Inferior parietal cortex (tissue), 1 donor: ENCODE measurements around the gene RBM8A.
"Not testable (repeated sequence)": the region's sequence is repeated elsewhere in the genome, so short reads cannot be mapped to it uniquely, and the experiment has no call there.

Experiments
- DNase-seq: peaks from one replicate; pipeline ENCODE4 v3.0.0-alpha.2; 2016; ENCODE audit errors: extremely low spot score

The RBM8A gene

GRCh38 chr1:145956781-145957442 lies 29.6 kb upstream of the RBM8A start:
- peak; percentile 39 for DNase-seq

- no peak for DNase-seq
Measured at GRCh38 chr1:145956361-145956760, 29.1 kb upstream of the RBM8A start.

- DNase-seq: no peak
Measured at GRCh38 chr1:145955436-145955835, 28.2 kb upstream of the RBM8A start.

GRCh38 chr1:145953861-145954260 lies 26.6 kb upstream of the RBM8A start:
- DNase-seq: no peak

- no peak for DNase-seq
Measured at GRCh38 chr1:145952903-145953302, 25.6 kb upstream of the RBM8A start.

- DNase-seq: no peak
Measured at GRCh38 chr1:145951526-145951925, 24.2 kb upstream of the RBM8A start.

GRCh38 chr1:145949219-145949618 lies 21.9 kb upstream of the RBM8A start:
- DNase-seq: no peak

GRCh38 chr1:145947551-145947950 lies 20.3 kb upstream of the RBM8A start:
- DNase-seq: no peak

- no peak for DNase-seq
Measured at GRCh38 chr1:145946477-145946986, 19.2 kb upstream of the RBM8A start.

- no peak for DNase-seq
Measured at GRCh38 chr1:145944532-145944931, 17.2 kb upstream of the RBM8A start.

- DNase-seq: no peak
Measured at GRCh38 chr1:145942871-145943270, 15.6 kb upstream of the RBM8A start.

GRCh38 chr1:145942405-145942804 lies 15.1 kb upstream of the RBM8A start:
- no peak for DNase-seq

- no peak for DNase-seq
Measured at GRCh38 chr1:145937436-145937835, 10.2 kb upstream of the RBM8A start.

GRCh38 chr1:145936247-145936646 lies 9.0 kb upstream of the RBM8A start:
- DNase-seq: no peak

- DNase-seq: no peak
Measured at GRCh38 chr1:145935708-145936107, 8.4 kb upstream of the RBM8A start.

GRCh38 chr1:145932522-145933009 lies 5.3 kb upstream of the RBM8A start:
- not testable (repeated sequence) for DNase-seq

- no peak for DNase-seq
Measured at GRCh38 chr1:145927916-145928643, 796 bp upstream of the RBM8A start.

GRCh38 chr1:145926686-145927062 lies 610 bp downstream of the RBM8A start:
- no peak for DNase-seq

- no peak for DNase-seq
Measured at GRCh38 chr1:145922266-145922665, 5.0 kb downstream of the RBM8A start.

GRCh38 chr1:145920297-145920696 lies 7.0 kb downstream of the RBM8A start:
- not testable (repeated sequence) for DNase-seq

GRCh38 chr1:145918992-145919939 lies 8.0 kb downstream of the RBM8A start:
- DNase-seq: no peak
